Spinal cord (tissue), 10 donors: Measurements from ENCODE around the gene ASXL1. TPM values are rescaled to one million over a fixed set of nuclear protein-coding genes. Genes with fewer than 3 reads are reported as not detected.
"Not testable (repeated sequence)": the region's sequence is repeated elsewhere in the genome, so short reads cannot be mapped to it uniquely, and the experiment has no call there.

Experiments used
- DNase-seq, 6 donors: peaks; one replicate each; pipeline versions ENCODE4 v3.0.0 to v3.0.0-alpha.2; 2013 to 2015; ENCODE audit warnings: low spot score in 6 of 6, low read depth in 4 of 6
- H3K27ac ChIP-seq: one replicate; pipeline ENCODE4 v1.5.1; 2013; ENCODE audit warnings: low read depth, low read length, control low read depth
- H3K27me3 ChIP-seq: one replicate; pipeline ENCODE4 v1.6.1; 2013; ENCODE audit warnings: low read length; ENCODE audit not compliant: control insufficient read depth, insufficient read depth
- H3K36me3 ChIP-seq: one replicate; pipeline ENCODE4 v1.6.1; 2013; ENCODE audit warnings: low read length; ENCODE audit not compliant: control insufficient read depth, insufficient read depth
- H3K4me1 ChIP-seq: one replicate; pipeline ENCODE4 v1.6.1; 2013; ENCODE audit warnings: low read length; ENCODE audit not compliant: control insufficient read depth, insufficient read depth
- H3K4me3 ChIP-seq: one replicate; pipeline ENCODE4 v1.5.1; 2013; ENCODE audit warnings: low read depth, low read length, control low read depth
- H3K9me3 ChIP-seq: one replicate; pipeline ENCODE4 v1.6.1; 2013; ENCODE audit warnings: low read length; ENCODE audit not compliant: control insufficient read depth, insufficient read depth
- whole genome bisulfite sequencing: methylation state at CpG from one replicate; pipeline ENCODE4 v1.1.5; 2013; ENCODE audit warnings: missing lambda C conversion rate; ENCODE audit not compliant: insufficient coverage; 5-methylcytosine and 5-hydroxymethylcytosine counted together
- polyA plus RNA-seq, 2 donors: library from polyadenylated mRNA; unstranded; fragments of 120-200 nt; gene quantifications; one replicate each; pipeline ENCODE4 v1.2.1, GENCODE V29; 2013; ENCODE audit not compliant: insufficient read length in 2 of 2
- total RNA-seq, 2 donors: library from RNA; depleted of rRNA in 1 of 2; stranded (reverse); fragments of 120-200 nt in 1 of 2; fragments of >200 nt in 1 of 2; gene quantifications; one replicate each; pipeline versions ENCODE4 v1.2.3 to v1.2.4, GENCODE V29; 2013 to 2014
- donor health status: healthy.

Gene ASXL1
- total and polyA plus RNA-seq, 4 donors, result 48.7 to 58.3 (median 53.4) TPM

DNA sequence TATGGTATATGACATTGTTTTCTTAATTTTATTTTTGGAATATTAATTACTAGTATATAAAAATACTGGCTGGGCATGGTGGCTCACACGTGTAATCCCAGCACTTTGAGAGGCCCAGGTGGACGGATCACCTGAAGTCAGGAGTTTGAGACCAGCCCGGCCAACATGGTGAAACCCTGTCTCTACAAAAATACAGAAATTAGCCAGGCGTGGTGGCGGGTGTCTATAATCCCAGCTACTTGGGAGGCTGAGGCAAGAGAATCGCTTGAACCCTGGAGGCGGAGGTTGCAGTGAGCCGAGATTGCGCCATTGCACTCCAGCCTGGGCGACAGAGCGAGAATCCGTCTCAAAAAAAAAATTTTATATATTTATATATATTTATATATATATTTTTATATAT, 35.9 kb upstream of the ASXL1 start:
- H3K36me3 ChIP-seq, result peaks cover 13% of the 10 kb centered on the region
- H3K9me3 ChIP-seq, H3K27ac ChIP-seq, H3K27me3 ChIP-seq, DNase-seq, H3K4me3 ChIP-seq, H3K4me1 ChIP-seq: not testable (repeated sequence)
- WGBS, result 92% methylated on average over 4 of the region's 12 CpGs

GRCh38 chr20:32323761-32324160, 34.4 kb upstream of the ASXL1 start:
- not testable (repeated sequence) for H3K9me3 ChIP-seq, DNase-seq, H3K27me3 ChIP-seq, H3K27ac ChIP-seq, H3K4me3 ChIP-seq, H3K4me1 ChIP-seq
- peaks cover 15% of the 10 kb centered on the region for H3K36me3 ChIP-seq
- WGBS, result 100% methylated on average over 1 of the region's 5 CpGs

- Histone ChIP-seq H3K4me1 (no peaks in the 10 kb centered on the region), H3K9me3 (no peaks in the 10 kb centered on the region), H3K4me3 (no peak overlapping the region), H3K27ac (no peak overlapping the region), H3K36me3 (peaks cover 11% of the 10 kb centered on the region), H3K27me3 (no peaks in the 10 kb centered on the region)
- DNase-seq, result no peak
- 100% methylated on average over 1 of the region's 6 CpGs for WGBS
Measured at GRCh38 chr20:32325706-32326503, 32.2 kb upstream of the ASXL1 start.

- Histone ChIP-seq H3K36me3 (peaks cover 16% of the 10 kb centered on the region), H3K4me1 (no peaks in the 10 kb centered on the region), H3K27me3 (no peaks in the 10 kb centered on the region), H3K4me3 (no peak overlapping the region), H3K9me3 (no peaks in the 10 kb centered on the region), H3K27ac (no peak overlapping the region)
- no CpG with 5 or more reads among the region's 1 CpG for WGBS
- no peak for DNase-seq
Measured at GRCh38 chr20:32326504-32326845, 31.7 kb upstream of the ASXL1 start.

DNA sequence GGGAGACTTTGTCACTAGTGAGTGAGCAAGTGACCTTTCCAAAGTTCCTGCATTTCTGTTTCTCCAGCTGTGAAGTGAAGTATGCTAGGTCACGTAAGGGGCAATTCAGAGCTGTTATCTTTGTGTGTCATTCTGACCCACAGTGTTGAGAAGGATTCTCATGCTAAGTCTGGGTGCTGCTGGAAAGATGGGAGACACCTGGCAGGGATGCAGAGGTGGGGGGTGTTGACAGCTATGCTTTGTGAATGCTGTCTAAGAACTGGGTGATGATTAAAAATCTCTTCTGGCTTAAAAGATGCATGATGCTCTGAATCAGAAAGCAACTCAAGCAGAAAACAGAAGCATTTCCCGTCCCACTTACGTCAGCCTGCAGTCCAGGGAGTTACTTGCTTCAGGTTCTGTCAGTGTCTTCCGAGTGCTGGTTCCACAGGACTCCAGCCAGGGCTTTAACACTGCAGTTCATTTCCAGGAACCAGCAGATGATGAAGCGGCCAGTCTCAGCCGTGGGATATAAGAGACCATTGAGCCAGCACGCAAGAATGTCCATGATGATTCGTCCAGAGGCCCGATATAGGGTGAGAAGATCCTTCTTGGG, 30.9 kb upstream of the ASXL1 start:
- WGBS, result 87% methylated on average over 6 of the region's 9 CpGs
- Histone ChIP-seq H3K27me3 (no peaks in the 10 kb centered on the region), H3K36me3 (peaks cover 22% of the 10 kb centered on the region), H3K4me3 (no peak overlapping the region), H3K27ac (no peak overlapping the region), H3K9me3 (no peaks in the 10 kb centered on the region), H3K4me1 (no peaks in the 10 kb centered on the region)
- DNase-seq, result no peak

GRCh38 chr20:32329817-32330554, 28.1 kb upstream of the ASXL1 start:
- 86% methylated on average over 5 of the region's 7 CpGs for WGBS
- Histone ChIP-seq H3K27ac (no peak overlapping the region), H3K36me3 (peaks cover 30% of the 10 kb centered on the region)

DNA sequence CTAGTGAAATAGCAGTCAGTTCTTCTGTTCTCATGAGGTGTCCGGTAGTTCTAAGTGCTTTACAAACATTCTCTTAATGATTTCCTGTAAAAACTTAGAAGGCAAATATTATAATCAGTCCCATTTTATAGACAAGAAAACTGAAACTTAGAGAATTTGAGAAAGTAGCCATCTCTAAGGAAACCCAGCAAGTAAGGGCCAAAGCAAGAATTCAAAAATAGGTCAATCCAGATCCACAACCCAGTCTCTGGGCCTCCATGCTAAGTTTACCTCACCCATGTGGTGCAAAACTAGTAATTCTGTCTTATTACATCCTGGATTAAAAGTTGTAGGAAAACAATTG, 27.6 kb upstream of the ASXL1 start:
- no peak for DNase-seq
- Histone ChIP-seq H3K27ac (no peak overlapping the region), H3K27me3 (no peaks in the 10 kb centered on the region), H3K4me3 (no peak overlapping the region), H3K9me3 (no peaks in the 10 kb centered on the region), H3K4me1 (no peaks in the 10 kb centered on the region), H3K36me3 (peaks cover 30% of the 10 kb centered on the region)
- no CpG with 5 or more reads among the region's 1 CpG for WGBS

More at GRCh38 chr20:32329817-32330554, 28.1 kb upstream of the ASXL1 start:
- H3K9me3 ChIP-seq, result no peaks in the 10 kb centered on the region
- no peaks in the 10 kb centered on the region for H3K27me3 ChIP-seq
- no peak for DNase-seq
- no peak overlapping the region for H3K4me3 ChIP-seq
- no peaks in the 10 kb centered on the region for H3K4me1 ChIP-seq

GRCh38 chr20:32332614-32333013, 25.5 kb upstream of the ASXL1 start:
- Histone ChIP-seq H3K36me3 (peaks cover 30% of the 10 kb centered on the region), H3K9me3 (no peaks in the 10 kb centered on the region), H3K4me1 (no peaks in the 10 kb centered on the region), H3K4me3 (no peak overlapping the region), H3K27me3 (no peaks in the 10 kb centered on the region), H3K27ac (no peak overlapping the region)
- DNase-seq, result no peak
- 97% methylated on average over 2 of the region's 3 CpGs for WGBS

GRCh38 chr20:32333181-32333987, 24.7 kb upstream of the ASXL1 start:
- Histone ChIP-seq H3K27ac (no peak overlapping the region), H3K4me3 (no peak overlapping the region), H3K27me3 (no peaks in the 10 kb centered on the region), H3K36me3 (peaks cover 24% of the 10 kb centered on the region), H3K9me3 (no peaks in the 10 kb centered on the region), H3K4me1 (peaks cover 4% of the 10 kb centered on the region)
- no peak for DNase-seq
- 98% methylated on average over 4 of the region's 12 CpGs for WGBS
